Muscle of back (tissue), 11 donors: ENCODE measurements around the gene LACTB. TPM values are rescaled to one million over a fixed set of nuclear protein-coding genes. Genes with fewer than 3 reads are reported as not detected.

Source experiments
- DNase-seq, 3 donors: peaks; one replicate each; pipeline versions ENCODE4 v3.0.0 to v3.0.0-alpha.2; 2013
- polyA plus RNA-seq, 10 donors: library from polyadenylated mRNA; unstranded; fragments of 120-200 nt; gene quantifications; one replicate each; pipeline ENCODE4 v1.2.1, GENCODE V29; 2013; ENCODE audit not compliant: insufficient read length in 10 of 10

LACTB gene
- polyA plus RNA-seq, 10 donors: 13.1 to 24.5 (median 16.0) TPM

GRCh38 chr15:63172851-63173451 lies 51.3 kb downstream of the LACTB start:
- peak in 1 of 3 donors; percentile 42 for DNase-seq

- DNase-seq: no peak
Measured at GRCh38 chr15:63176302-63176701, 54.6 kb downstream of the LACTB start.

DNA sequence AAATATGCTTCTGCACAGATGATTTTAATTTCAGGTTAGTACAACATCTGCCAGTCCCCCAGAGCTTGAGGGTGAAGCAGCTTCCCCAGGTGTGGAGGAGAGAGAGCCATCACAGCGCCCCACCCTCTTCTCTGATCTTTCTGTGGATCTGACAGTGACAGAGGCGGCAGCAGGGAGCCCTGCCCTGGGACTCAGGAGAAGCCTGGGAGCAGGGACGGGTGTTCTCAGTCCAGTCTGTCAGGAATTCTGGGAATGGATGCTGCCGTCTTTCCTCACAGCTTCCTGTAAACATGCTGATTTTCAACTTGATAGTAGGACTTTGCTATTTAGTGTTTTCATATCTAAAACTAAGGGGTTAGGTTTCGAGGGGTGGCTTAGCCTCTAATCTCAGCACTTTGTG lies 56.4 kb downstream of the LACTB start:
- DNase-seq: no peak

GRCh38 chr15:63180746-63181145 lies 59.1 kb downstream of the LACTB start:
- DNase-seq: no peak

DNA sequence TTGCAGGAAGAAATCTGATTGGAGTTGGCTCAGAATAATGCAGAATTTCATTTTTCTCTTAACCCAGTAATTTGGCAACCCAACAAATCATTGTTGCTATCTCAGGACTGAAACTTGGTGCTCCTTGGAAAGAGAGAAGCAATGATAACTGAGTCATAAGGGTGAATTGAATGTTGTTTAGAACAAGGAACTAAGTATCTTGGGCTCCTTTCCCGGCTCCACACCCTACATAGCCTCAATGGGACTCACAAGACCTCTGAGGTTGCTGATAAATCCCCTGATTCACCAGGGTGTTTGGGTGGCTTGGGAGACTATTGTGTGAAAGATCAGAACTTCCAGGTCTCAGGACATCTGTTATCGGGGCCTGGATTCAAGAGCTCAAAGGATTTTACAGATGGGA lies 60.0 kb downstream of the LACTB start:
- no peak for DNase-seq

- no peak for DNase-seq
Measured at GRCh38 chr15:63185206-63185605, 63.5 kb downstream of the LACTB start.

DNA sequence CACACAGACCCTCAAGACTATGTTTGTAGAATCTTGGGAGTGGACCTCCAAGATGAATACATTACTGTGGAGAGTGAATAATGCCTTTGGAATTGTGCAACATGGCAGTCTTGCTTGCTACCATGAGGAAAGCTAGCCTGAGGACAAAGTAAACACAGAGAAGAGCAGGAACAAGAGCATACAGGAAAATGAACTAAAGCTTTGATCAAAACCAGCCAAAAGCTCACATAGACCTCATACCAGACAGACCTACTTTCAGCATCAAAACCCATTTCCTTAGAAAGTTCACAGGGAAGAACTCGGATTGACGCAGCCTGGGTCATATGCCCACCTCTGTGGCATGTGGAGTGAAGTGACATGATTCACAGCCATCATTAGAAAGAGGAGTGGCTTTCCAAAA lies 64.4 kb downstream of the LACTB start:
- DNase-seq: no peak

DNA sequence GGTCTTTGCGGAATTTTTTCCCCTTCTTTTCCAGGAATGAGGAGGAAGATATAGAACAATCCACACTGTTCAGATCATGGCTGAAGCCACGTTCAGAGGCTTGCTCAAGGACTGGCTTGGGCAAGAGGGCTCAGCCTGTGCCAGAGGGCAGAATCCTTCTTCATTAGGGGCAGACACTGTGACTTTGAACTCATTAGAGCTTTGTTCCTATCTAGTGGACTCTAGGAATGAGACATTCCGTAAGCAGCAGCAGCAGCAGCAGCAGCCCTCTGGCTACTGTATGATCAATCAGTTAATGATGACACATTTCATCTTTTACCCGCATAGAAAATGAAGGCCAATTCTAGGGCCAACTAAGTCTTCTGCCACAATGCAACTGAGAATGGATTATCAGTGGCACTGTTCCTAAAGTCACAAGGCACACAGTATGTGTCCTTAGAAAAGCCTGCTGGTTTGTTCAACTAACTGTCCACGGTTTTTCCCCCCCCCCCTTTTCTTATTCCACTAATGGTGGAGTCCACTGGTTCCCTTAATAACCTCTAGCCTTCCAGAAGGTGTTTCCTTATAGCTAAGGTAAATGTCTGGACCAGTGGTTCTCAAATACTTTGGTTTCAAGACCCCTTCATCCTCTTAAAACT lies 66.0 kb downstream of the LACTB start:
- DNase-seq: no peak

GRCh38 chr15:63188247-63188925 lies 66.7 kb downstream of the LACTB start:
- DNase-seq: no peak

GRCh38 chr15:63188926-63189871 lies 67.5 kb downstream of the LACTB start, which contains the start of gene RAB8B:
RAB8B (plus strand) TSS chr15:63189606; CDS start chr15:63189625, 19 bp downstream.
- DNase-seq: peak; percentile 97 to 99 (median 97)

DNA sequence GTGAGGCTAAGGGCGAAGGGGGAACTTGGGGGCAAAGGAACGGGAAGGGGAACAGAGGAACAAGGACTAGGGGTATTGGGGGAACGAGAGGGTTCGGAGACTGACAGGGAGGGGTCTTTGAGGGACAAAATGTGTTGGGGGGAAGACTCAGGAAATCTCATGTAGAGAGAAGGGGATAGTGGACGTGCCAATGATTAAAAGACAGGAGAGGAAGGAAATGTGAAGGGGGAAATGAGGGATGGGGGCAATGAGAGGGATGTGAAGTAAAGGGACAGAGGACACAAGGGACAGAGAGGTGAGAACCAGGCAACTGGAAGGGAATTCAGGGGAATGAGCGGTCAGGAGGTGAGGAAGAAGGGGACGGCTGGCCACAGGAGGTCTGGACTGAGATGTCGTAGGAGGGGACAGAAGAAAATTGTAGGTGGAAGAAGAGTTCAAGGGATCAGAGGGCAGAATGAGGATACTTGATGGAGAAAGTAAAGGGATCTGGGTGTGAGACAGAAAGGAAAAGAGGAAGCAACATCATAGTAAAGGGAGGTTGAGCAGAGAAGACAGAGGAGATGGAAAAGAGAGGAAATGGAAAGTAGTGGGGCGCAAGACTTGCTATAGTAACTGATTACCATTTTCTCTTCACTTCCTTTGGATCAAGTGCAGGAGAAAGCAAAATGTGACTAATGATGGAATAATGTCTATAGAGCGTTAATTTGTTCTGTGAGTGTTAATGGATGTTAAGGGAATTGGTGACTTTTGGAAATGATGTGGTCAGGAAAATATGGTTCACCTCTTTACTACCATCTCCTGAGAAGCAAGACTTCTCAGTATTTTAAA lies 68.5 kb downstream of the LACTB start:
- peak in 1 of 3 donors; percentile 65 for DNase-seq

- DNase-seq: no peak
Measured at GRCh38 chr15:63190769-63191649, 69.3 kb downstream of the LACTB start.

Other genes with a start within 250 kb of the LACTB start
- gene TPM1, start 79.1 kb upstream of the LACTB start, polyA plus RNA-seq: 1,000 to 10,000 TPM; 2,228 to 6,779 (median 5,546) TPM
- 10 to 100 TPM; 56.0 to 65.2 (median 62.0) TPM for gene RPS27L, start 35.6 kb downstream of the LACTB start, polyA plus RNA-seq
- gene RAB8B, start 67.7 kb downstream of the LACTB start, polyA plus RNA-seq: 10 to 100 TPM; 17.8 to 30.0 (median 22.3) TPM
- 10 to 100 TPM in 8 of 10 donors, 1 to 10 TPM in 2; 8.8 to 14.8 (median 12.1) TPM for gene APH1B, start 155.7 kb downstream of the LACTB start, polyA plus RNA-seq